Gastroesophageal sphincter (tissue), 4 donors: ENCODE data around the gene ANKRD27. TPM values are rescaled to one million over a fixed set of nuclear protein-coding genes. Genes with fewer than 3 reads are reported as not detected.

Experiments used
- ATAC-seq: fragments of 150-250 bp; one replicate; pipeline ENCODE4 v1.9.1; 2016; ENCODE audit warnings: mild to moderate bottlenecking, moderate library complexity
- H3K27ac ChIP-seq, 4 donors: fragments of 200-600 bp; sonication (generic) in 3 of 4; 1 replicate in 3 of 4; 2 replicates in 1 of 4; pipeline ENCODE4 v1.5.1; 2016 to 2019
- H3K27me3 ChIP-seq: fragments of 200-600 bp; sonication (generic); one replicate; pipeline ENCODE4 v1.5.1; 2019
- H3K36me3 ChIP-seq, 2 donors: fragments of 200-600 bp; sonication (generic); one replicate each; pipeline ENCODE4 v1.5.1; 2019; ENCODE audit warnings: control low read depth in 1 of 2
- H3K4me1 ChIP-seq, 3 donors: fragments of 200-600 bp; sonication (generic); 1 replicate in 2 of 3; 2 replicates in 1 of 3; pipeline ENCODE4 v1.5.1; 2016 to 2019; ENCODE audit warnings: control low read depth in 2 of 3
- H3K4me3 ChIP-seq, 2 donors: fragments of 200-600 bp; sonication (generic); one replicate each; pipeline ENCODE4 v1.5.1; 2019; ENCODE audit warnings: mild to moderate bottlenecking in 1 of 2, moderate library complexity in 1 of 2
- H3K9me3 ChIP-seq, 3 donors: fragments of 200-600 bp; sonication (generic); one replicate each; pipeline ENCODE4 v1.5.1; 2017 to 2019; ENCODE audit warnings: control low read depth in 2 of 3
- EP300 ChIP-seq: sonication (generic); formaldehyde crosslinking; IDR thresholded peaks from one replicate; pipeline ENCODE4 v1.6.1; 2017; ENCODE audit warnings: antibody characterized with exemption, mild to moderate bottlenecking
- POLR2A ChIP-seq, 2 donors: fragments of 450-650 bp; IDR thresholded peaks; one replicate each; pipeline ENCODE4 v1.6.1; 2017; ENCODE audit warnings: antibody characterized with exemption in 2 of 2, mild to moderate bottlenecking in 2 of 2, moderate library complexity in 1 of 2
- POLR2AphosphoS5 ChIP-seq: sonication (generic); formaldehyde crosslinking; IDR thresholded peaks from one replicate; pipeline ENCODE4 v1.6.1; 2017; ENCODE audit warnings: antibody characterized with exemption
- WGBS, 2 donors: methylation state at CpG; one replicate each; pipeline ENCODE4 v1.1.5; 2018; ENCODE audit warnings: low coverage in 1 of 2; 5-methylcytosine and 5-hydroxymethylcytosine counted together
- total RNA-seq, 4 donors: library from RNA; depleted of rRNA; stranded (reverse); fragments of >200 nt; gene quantifications; one replicate each; pipeline ENCODE4 v1.1.0, GENCODE V29; 2016
- TF ChIP-seq, protein P1 (sequence below), 4 experiments: fragments of 200-600 bp in 2 of 4; fragments of 450-650 bp in 2 of 4; sonication (generic) in 1 of 4; IDR thresholded peaks; one replicate each; pipeline ENCODE4 v1.5.1; 2017 to 2019; ENCODE audit warnings: antibody characterized with exemption in 4 of 4, mild to moderate bottlenecking in 2 of 4, moderate library complexity in 2 of 4

Gene ANKRD27
- total RNA-seq, 4 donors from 2014 or later = 43.5 to 63.3 (median 52.6) TPM

DNA sequence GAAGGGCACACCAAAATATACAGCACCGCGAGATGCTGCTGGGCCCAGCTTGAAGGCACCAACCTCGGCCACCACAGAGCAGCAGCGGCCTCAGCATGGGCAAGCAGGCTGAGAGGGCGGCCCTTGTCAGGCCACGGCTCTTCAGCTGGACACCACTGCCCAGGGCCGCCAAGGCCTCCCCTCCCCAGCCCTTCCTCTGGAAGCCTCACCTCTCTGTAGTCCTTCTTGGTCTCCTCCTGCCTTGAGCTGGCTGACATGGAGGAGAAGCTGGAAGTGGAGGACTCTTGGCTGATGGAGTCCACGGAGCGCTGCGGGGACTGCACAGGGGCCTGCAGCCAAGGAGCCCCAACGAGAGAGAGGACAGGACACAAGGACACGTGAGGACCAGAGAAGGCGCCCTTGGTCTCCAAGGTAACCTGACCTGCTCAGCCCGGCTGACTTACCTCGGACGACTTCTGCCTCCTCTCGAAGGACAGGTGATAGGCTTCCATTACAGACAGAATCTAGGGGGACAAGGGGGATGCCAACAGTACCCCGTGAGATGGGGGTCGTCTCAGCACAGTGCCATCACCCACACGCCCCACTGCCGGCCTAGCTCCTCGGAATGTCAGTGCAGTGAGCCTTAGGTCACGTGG, 55.8 kb downstream of the ANKRD27 start:
- Histone ChIP-seq H3K9me3 (no peaks in the 10 kb centered on the region), H3K36me3 (peaks cover 0 to 100% of the 10 kb centered on the region in 2 donors), H3K4me3 (no peak overlapping the region), H3K27ac (no peak overlapping the region), H3K4me1 (no peaks in the 10 kb centered on the region), H3K27me3 (no peaks in the 10 kb centered on the region)
- 86 to 100% methylated on average over 2 to 7 of the region's 23 CpGs for WGBS, 2 donors
- ATAC-seq = no peak
- TF ChIP-seq POLR2AphosphoS5 (no peak), POLR2A (IDR thresholded peaks at IDR 0.05) (no peak), EP300 (no peak)
- TF ChIP-seq, protein P1, sequence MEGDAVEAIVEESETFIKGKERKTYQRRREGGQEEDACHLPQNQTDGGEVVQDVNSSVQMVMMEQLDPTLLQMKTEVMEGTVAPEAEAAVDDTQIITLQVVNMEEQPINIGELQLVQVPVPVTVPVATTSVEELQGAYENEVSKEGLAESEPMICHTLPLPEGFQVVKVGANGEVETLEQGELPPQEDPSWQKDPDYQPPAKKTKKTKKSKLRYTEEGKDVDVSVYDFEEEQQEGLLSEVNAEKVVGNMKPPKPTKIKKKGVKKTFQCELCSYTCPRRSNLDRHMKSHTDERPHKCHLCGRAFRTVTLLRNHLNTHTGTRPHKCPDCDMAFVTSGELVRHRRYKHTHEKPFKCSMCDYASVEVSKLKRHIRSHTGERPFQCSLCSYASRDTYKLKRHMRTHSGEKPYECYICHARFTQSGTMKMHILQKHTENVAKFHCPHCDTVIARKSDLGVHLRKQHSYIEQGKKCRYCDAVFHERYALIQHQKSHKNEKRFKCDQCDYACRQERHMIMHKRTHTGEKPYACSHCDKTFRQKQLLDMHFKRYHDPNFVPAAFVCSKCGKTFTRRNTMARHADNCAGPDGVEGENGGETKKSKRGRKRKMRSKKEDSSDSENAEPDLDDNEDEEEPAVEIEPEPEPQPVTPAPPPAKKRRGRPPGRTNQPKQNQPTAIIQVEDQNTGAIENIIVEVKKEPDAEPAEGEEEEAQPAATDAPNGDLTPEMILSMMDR (IDR thresholded peaks at IDR 0.05) = no peak

- Histone ChIP-seq H3K9me3 (peaks cover 0 to 8% (median 0%) of the 10 kb centered on the region in 3 donors), H3K36me3 (peaks cover 0 to 100% of the 10 kb centered on the region in 2 donors), H3K4me3 (no peak overlapping the region), H3K27me3 (no peaks in the 10 kb centered on the region), H3K27ac (no peak overlapping the region), H3K4me1 (no peaks in the 10 kb centered on the region)
- no peak for ATAC-seq
- TF ChIP-seq EP300 = no peak
- TF ChIP-seq POLR2AphosphoS5 = no peak
- TF ChIP-seq, protein P1 (IDR thresholded peaks at IDR 0.05) = no peak
- no peak for TF ChIP-seq POLR2A (IDR thresholded peaks at IDR 0.05)
- 86% methylated on average over 4 to 11 of the region's 11 CpGs for whole genome bisulfite sequencing, 2 donors
Observed at GRCh38 chr19:32615569-32615968, 59.4 kb downstream of the ANKRD27 start.

GRCh38 chr19:32614916-32615315, 60.1 kb downstream of the ANKRD27 start:
- peaks cover 0 to 8% (median 0%) of the 10 kb centered on the region in 3 donors for H3K9me3 ChIP-seq
- TF ChIP-seq, protein P1 (IDR thresholded peaks at IDR 0.05) = no peak
- TF ChIP-seq POLR2A (IDR thresholded peaks at IDR 0.05) (no peak), EP300 (no peak), POLR2AphosphoS5 (no peak)
- H3K27me3 ChIP-seq = no peaks in the 10 kb centered on the region
- no peak for ATAC-seq
- no peak overlapping the region for H3K4me3 ChIP-seq
- H3K4me1 ChIP-seq = no peaks in the 10 kb centered on the region
- H3K36me3 ChIP-seq = peaks cover 0 to 100% of the 10 kb centered on the region in 2 donors
- WGBS, 2 donors = 86% methylated on average over 4 of the region's 7 CpGs; no CpG with 5 or more reads in 1 of the 2 donors
- H3K27ac ChIP-seq = no peak overlapping the region

DNA sequence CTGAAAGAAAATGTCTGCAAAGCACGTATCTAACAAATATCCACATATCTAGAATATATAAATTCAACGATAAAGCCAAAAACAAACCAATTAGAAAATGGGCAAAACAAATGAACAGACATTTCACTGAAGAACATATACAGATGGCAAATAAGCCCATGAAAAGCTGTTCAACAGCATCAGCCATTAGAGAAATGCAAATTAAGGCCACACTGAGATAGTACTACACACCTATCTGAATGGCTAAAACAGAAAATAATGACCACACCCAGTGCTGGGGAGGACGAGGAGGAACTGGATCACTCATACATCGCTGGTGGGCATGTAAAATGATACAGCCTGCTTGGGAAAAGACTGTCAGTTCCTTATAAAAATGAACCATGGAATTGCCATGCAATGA, 62.0 kb downstream of the ANKRD27 start:
- TF ChIP-seq POLR2A (IDR thresholded peaks at IDR 0.05) (no peak), EP300 (no peak), POLR2AphosphoS5 (no peak)
- TF ChIP-seq, protein P1 (IDR thresholded peaks at IDR 0.05) = no peak
- Histone ChIP-seq H3K27me3 (no peaks in the 10 kb centered on the region), H3K36me3 (peaks cover 0 to 100% of the 10 kb centered on the region in 2 donors), H3K4me1 (no peaks in the 10 kb centered on the region), H3K9me3 (peaks cover 0 to 8% (median 0%) of the 10 kb centered on the region in 3 donors), H3K4me3 (no peak overlapping the region), H3K27ac (no peak overlapping the region)
- no peak for ATAC-seq
- 73% methylated on average over 4 of the region's 4 CpGs for WGBS, 2 donors

DNA sequence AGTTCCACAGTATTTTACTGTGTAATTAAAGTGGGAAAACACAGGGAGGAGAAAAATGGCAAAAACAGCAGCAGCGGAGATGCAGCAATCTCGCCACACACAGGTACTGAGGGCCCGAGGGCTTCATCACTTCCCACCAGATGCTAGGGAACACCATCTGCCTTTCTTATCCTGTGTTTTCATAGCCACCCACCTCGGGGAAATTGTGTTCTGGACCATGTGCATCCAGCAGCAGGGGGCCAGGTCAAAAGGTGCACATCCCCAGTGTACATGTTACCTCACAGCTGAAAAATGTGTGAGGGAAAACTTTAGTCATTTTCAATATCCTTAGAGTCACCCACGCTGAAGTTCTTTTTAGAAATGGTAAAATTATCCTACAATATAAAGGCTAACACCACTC, 63.8 kb downstream of the ANKRD27 start:
- Histone ChIP-seq H3K27ac (no peak overlapping the region), H3K4me1 (no peaks in the 10 kb centered on the region), H3K4me3 (no peak overlapping the region), H3K9me3 (peaks cover 0 to 8% (median 0%) of the 10 kb centered on the region in 3 donors), H3K36me3 (peaks cover 0 to 100% of the 10 kb centered on the region in 2 donors), H3K27me3 (no peaks in the 10 kb centered on the region)
- TF ChIP-seq POLR2A (IDR thresholded peaks at IDR 0.05) = no peak
- TF ChIP-seq, protein P1 (IDR thresholded peaks at IDR 0.05) = no peak
- TF ChIP-seq EP300 = no peak
- TF ChIP-seq POLR2AphosphoS5 = no peak
- WGBS, 2 donors = 80 to 88% methylated on average over 5 of the region's 5 CpGs
- no peak for ATAC-seq
